NCI-H2107 treated with DMSO at 0.1 percent for 48 hours (cell line): ENCODE results near the gene PLK5.

Source experiments
- DNase-seq: peaks from one replicate; lab custom pipeline; 2025; ENCODE audit not compliant: unreplicated experiment; lab: John Stamatoyannopoulos, UW

The PLK5 gene

GRCh38 chr19:1576242-1577089 lies 52.6 kb downstream of the PLK5 start:
- DNase-seq = no peak

- no peak for DNase-seq
Observed at GRCh38 chr19:1577090-1577928, 53.4 kb downstream of the PLK5 start.

DNA sequence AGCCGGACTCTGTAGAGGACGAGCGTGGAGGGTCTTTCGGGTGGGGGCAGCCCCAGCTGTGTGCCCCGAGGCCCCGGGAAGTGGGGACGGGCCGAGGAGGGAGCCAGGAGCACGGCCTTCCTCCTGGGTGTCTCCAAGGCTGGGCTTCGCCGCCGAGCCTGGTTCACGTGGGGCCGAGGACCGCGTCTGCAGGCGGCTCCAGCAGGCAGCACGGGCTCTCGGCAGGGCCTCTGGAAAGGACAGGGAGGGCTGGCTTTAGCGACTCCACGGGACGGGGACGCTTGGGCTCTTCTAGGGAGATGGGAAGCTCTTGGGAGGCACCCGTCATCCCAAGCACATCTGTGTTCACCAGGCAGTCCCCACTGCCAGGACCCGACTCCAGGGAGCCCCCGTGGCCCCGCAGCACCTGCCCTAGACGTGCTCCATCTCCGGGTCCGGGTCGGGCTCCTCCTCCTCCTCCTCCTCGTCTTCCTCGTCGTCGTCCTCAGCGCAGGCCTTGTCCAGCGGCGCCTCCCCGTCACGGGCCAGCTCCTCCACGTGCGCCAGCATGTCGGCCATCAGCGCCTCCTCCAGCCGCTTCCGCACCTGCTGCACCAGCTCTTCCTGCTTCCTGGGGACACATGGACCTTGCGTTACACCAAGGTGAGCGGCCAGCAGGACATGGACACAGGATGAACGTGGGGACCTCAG lies 54.2 kb downstream of the PLK5 start:
- DNase-seq = no peak

- no peak for DNase-seq
Observed at GRCh38 chr19:1579222-1579621, 55.3 kb downstream of the PLK5 start.

DNA sequence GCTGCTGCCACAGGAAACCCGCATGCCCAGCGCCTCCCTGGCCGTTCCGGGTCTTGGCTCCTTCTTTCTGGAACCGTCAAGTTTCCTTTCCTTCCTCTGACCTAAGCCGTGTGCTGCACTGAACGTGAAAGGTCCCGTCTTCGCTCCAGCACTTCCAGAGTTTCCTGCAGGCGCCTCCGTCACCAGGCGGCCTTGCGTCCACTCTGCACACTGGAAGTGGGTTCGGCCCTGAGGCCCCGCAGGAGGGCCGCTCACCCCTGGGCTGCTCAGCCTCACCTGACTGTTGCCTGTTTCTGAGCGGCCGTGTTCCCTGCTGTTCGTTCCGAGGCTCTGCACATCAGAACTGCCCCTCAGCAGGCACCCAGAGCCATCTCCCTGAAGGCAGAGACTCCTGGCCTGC lies 56.5 kb downstream of the PLK5 start:
- DNase-seq = no peak

GRCh38 chr19:1580957-1581356 lies 57.1 kb downstream of the PLK5 start:
- DNase-seq = no peak

GRCh38 chr19:1582201-1582600 lies 58.3 kb downstream of the PLK5 start:
- DNase-seq = no peak

DNA sequence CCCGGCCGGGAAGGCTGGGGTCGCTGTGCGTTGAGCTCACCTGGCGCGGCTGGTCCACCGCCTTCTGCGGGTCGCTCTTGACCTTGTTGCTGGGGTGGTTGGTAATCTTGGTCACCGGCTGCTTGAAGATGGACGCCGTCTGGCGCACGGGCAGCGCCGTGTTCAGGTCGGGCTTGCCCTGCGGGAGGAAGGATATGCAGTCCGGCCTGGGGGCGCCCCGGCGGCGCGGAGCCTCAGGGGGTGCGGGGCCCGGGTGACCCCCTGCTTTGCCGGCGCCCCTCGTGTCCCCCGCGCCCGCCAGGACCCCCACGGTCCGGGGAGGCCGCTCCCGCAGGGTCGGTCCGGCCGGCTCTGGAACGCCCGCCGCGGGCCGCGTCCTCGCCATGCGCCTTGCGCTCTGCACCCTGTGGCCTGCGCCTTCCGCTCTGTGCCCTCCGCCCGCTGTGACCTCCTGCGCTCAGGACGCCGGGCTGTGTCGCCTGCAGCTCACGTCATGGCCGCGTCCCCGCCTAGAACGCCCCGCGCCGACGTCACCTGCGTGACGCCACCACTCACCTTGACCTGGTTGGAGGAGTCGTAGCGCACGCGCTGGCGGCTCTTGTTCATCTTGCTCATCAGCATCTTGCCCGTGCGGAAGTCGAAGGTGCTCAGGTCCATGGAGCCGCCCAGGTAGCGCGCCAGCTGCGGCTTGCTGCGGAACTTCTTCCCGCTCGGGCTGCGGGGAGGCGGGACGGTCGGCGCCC lies 60.8 kb downstream of the PLK5 start:
- DNase-seq = no peak

GRCh38 chr19:1585243-1585580 lies 61.3 kb downstream of the PLK5 start:
- no peak for DNase-seq
